Lower leg skin (tissue), 4 donors: Measurements from ENCODE around the gene CPA5. TPM values are rescaled to one million over a fixed set of nuclear protein-coding genes. Genes with fewer than 3 reads are reported as not detected.
A peak's percentile ranks its signal among the peaks of the same experiment; 100 is the strongest.

Experiments used
- DNase-seq, 2 donors: peaks; one replicate each; pipeline ENCODE4 v3.0.0-alpha.2; 2019; ENCODE audit warnings: low spot score in 2 of 2
- H3K4me3 ChIP-seq: fragments of 200-600 bp; sonication (generic); 2 replicates; pipeline ENCODE4 v1.5.1; 2017; ENCODE audit warnings: mild to moderate bottlenecking, low read depth; ENCODE audit not compliant: poor library complexity, severe bottlenecking
- CTCF ChIP-seq, 3 donors: fragments of 450-650 bp; IDR thresholded peaks; one replicate each; pipeline ENCODE4 v1.5.1; 2016; ENCODE audit warnings: antibody characterized with exemption in 3 of 3, mild to moderate bottlenecking in 3 of 3, moderate library complexity in 2 of 3
- POLR2A ChIP-seq, 2 donors: fragments of 450-650 bp; IDR thresholded peaks; one replicate each; pipeline ENCODE4 v1.6.1; 2016 to 2017; ENCODE audit warnings: antibody characterized with exemption in 2 of 2, mild to moderate bottlenecking in 1 of 2, moderate library complexity in 1 of 2
- WGBS, 2 donors: methylation state at CpG; one replicate each; pipeline ENCODE4 v1.1.5; 2018; 5-methylcytosine and 5-hydroxymethylcytosine counted together
- intact Hi-C: fragments of 100-400 bp; cut with DNase I; formaldehyde crosslinking; loops from one replicate; pipeline ENCODE4 v1.15.0; 2023; ENCODE audit warnings: low total_unique reads
- total RNA-seq, 4 donors: library from RNA; depleted of rRNA; stranded (reverse); fragments of >200 nt; gene quantifications; one replicate each; pipeline ENCODE4 v1.1.0, GENCODE V29; 2016

CPA5 gene
- total RNA-seq, 4 donors from 2014 or later: not detected

GRCh38 chr7:130367088-130367755, 22.6 kb downstream of the CPA5 start:
- no peak for DNase-seq
- H3K4me3 ChIP-seq: no peak overlapping the region
- TF ChIP-seq CTCF (IDR thresholded peaks at IDR 0.05) (no peak), POLR2A (IDR thresholded peaks at IDR 0.05) (no peak)
- intact Hi-C loops: no loop called here
- 87 to 89% methylated on average over 12 to 13 of the region's 13 CpGs for WGBS, 2 donors

GRCh38 chr7:130367836-130368746, 23.5 kb downstream of the CPA5 start:
- H3K4me3 ChIP-seq: no peak overlapping the region
- intact Hi-C loops: no loop called here
- TF ChIP-seq POLR2A (IDR thresholded peaks at IDR 0.05) (no peak), CTCF (IDR thresholded peaks at IDR 0.05) (no peak)
- no peak for DNase-seq
- WGBS, 2 donors: 84 to 90% methylated on average over 19 of the region's 19 CpGs

GRCh38 chr7:130369110-130369711, 24.6 kb downstream of the CPA5 start:
- TF ChIP-seq CTCF (IDR thresholded peaks at IDR 0.05): no peak
- TF ChIP-seq POLR2A (IDR thresholded peaks at IDR 0.05): no peak
- DNase-seq: no peak
- no peak overlapping the region for H3K4me3 ChIP-seq
- intact Hi-C loops: no loop called here
- 44% methylated on average over 10 of the region's 10 CpGs for WGBS, 2 donors

GRCh38 chr7:130369831-130370550, 25.4 kb downstream of the CPA5 start:
- WGBS, 2 donors: 57 to 63% methylated on average over 3 of the region's 3 CpGs
- no peak for DNase-seq
- intact Hi-C loops: no loop called here
- TF ChIP-seq POLR2A (IDR thresholded peaks at IDR 0.05) (no peak), CTCF (IDR thresholded peaks at IDR 0.05) (no peak)
- no peak overlapping the region for H3K4me3 ChIP-seq

- intact Hi-C loops: no loop called here
- H3K4me3 ChIP-seq: no peak overlapping the region
- peak in 1 of 2 donors; percentile 43 for DNase-seq
- 51 to 57% methylated on average over 3 of the region's 3 CpGs for WGBS, 2 donors
- TF ChIP-seq POLR2A (IDR thresholded peaks at IDR 0.05) (no peak), CTCF (IDR thresholded peaks at IDR 0.05) (no peak)
Measured at GRCh38 chr7:130371046-130371445, 26.4 kb downstream of the CPA5 start.
